Dedifferentiated amniotic fluid mesenchymal stem cell (primary cell): ENCODE data around the gene NCOA3.

Source experiments
- DNase-seq: peaks from one replicate; pipeline ENCODE4 v3.0.0-alpha.2; 2016; ENCODE audit errors: extremely low spot score

Gene NCOA3

GRCh38 chr20:47704746-47705496 lies 203.2 kb downstream of the NCOA3 start:
- DNase-seq: no peak

GRCh38 chr20:47705497-47705856 lies 203.8 kb downstream of the NCOA3 start:
- DNase-seq: no peak

- DNase-seq: no peak
These were observed 204.7 kb downstream of the NCOA3 start for GRCh38 chr20:47706345-47706744.
